DND-41 (cell line): ENCODE results near the gene PCDH19.

Experiments used
- EZH2 ChIP-seq: IDR thresholded peaks from 3 replicates; pipeline ENCODE4 v1.6.1; 2012; ENCODE audit warnings: borderline replicate concordance, low read depth, mild to moderate bottlenecking, moderate library complexity, low read length, inconsistent platforms; ENCODE audit not compliant: severe bottlenecking
- TF ChIP-seq, protein P1 (sequence below): IDR thresholded peaks from 2 replicates; pipeline ENCODE4 v1.5.1; 2012; ENCODE audit warnings: borderline replicate concordance, low read length, moderate library complexity, mild to moderate bottlenecking; ENCODE audit not compliant: poor library complexity, severe bottlenecking; ENCODE audit errors: extremely low read depth

DNA sequence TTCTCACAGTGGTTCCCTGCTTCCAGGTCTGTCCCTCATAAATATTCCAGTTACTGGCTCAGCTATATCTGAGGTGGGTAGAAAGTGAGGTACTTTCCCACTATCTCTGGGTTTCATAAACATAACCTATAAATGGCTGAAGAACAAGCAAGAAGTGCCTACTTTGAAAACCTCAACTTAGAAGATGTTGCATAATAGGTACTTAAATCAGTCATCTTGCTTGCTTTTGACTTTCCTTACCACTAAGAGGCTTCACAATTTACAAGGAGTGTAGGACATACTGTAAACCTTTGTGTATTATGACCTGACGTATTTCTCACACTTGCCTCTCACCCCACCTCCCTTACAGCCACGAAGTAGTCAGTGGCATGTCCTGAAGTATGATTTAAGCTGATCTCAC is 145.9 kb downstream of the PCDH19 start:
- TF ChIP-seq, protein P1, sequence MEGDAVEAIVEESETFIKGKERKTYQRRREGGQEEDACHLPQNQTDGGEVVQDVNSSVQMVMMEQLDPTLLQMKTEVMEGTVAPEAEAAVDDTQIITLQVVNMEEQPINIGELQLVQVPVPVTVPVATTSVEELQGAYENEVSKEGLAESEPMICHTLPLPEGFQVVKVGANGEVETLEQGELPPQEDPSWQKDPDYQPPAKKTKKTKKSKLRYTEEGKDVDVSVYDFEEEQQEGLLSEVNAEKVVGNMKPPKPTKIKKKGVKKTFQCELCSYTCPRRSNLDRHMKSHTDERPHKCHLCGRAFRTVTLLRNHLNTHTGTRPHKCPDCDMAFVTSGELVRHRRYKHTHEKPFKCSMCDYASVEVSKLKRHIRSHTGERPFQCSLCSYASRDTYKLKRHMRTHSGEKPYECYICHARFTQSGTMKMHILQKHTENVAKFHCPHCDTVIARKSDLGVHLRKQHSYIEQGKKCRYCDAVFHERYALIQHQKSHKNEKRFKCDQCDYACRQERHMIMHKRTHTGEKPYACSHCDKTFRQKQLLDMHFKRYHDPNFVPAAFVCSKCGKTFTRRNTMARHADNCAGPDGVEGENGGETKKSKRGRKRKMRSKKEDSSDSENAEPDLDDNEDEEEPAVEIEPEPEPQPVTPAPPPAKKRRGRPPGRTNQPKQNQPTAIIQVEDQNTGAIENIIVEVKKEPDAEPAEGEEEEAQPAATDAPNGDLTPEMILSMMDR: no peak
- TF ChIP-seq EZH2: no peak
